ENCODE data around the gene RIC8B.

DNA sequence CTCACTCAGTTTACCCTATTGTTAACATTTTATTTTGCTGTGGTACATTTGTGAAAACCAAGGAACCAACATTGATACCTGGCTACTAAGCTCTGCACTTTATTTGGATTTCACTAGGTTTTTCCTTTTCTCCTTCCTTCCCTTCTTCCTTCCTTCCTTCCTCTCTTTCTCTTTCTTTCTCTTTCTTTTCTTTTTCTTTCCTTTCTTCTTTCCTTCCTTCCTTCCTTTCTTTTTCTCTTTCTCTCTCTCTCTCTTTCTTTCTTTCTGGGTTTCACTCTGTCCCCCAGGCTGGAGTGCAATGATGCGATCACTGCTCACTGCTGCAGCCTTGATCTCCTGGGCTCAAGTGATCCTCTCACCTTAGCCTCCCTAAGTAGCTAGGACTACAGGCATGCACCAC, 152.2 kb downstream of the RIC8B start:
- TF ChIP-seq, protein P1, sequence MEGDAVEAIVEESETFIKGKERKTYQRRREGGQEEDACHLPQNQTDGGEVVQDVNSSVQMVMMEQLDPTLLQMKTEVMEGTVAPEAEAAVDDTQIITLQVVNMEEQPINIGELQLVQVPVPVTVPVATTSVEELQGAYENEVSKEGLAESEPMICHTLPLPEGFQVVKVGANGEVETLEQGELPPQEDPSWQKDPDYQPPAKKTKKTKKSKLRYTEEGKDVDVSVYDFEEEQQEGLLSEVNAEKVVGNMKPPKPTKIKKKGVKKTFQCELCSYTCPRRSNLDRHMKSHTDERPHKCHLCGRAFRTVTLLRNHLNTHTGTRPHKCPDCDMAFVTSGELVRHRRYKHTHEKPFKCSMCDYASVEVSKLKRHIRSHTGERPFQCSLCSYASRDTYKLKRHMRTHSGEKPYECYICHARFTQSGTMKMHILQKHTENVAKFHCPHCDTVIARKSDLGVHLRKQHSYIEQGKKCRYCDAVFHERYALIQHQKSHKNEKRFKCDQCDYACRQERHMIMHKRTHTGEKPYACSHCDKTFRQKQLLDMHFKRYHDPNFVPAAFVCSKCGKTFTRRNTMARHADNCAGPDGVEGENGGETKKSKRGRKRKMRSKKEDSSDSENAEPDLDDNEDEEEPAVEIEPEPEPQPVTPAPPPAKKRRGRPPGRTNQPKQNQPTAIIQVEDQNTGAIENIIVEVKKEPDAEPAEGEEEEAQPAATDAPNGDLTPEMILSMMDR (conservative IDR thresholded peaks at IDR 0.05; ENCODE audit: low read length), result no peak
- no peak for TF ChIP-seq EZH2phosphoT487 (IDR thresholded peaks at IDR 0.05; ENCODE audit: borderline replicate concordance)
